Endometrium (tissue), 2 donors: ENCODE data around the gene SHQ1.
"Not testable (repeated sequence)": the region's sequence is repeated elsewhere in the genome, so short reads cannot be mapped to it uniquely, and the experiment has no call there.

ENCODE experiments used
- FAIRE-seq: peaks from 2 replicates; lab custom pipeline; 2012; peaks lifted over from hg19 to GRCh38; lab: Jason Lieb, UNC
- donor health status: control.
- donor health status: control.

SHQ1 gene

DNA sequence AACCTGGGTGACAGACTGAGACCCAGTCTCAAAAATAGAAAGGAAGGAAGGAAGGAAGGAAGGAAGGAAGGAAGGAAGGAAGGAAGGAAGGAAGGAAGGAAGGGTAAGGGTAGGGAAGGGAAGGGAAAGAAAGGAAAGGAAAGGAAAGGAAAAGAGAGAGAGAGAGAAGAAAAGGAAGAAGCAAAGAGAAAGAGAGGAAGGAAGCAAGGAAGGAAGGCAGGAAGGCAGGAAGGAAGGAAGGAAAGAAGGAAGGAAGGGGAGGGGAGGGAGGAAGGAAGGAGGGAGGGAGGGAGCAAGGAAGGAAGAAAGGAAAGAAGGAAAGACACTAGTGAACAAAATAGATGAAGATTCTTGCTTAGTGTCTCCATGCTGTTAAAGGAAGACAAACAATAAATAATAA, 129.1 kb downstream of the SHQ1 start:
- FAIRE-seq: no peak

GRCh38 chr3:72714135-72714534, 134.1 kb downstream of the SHQ1 start:
- FAIRE-seq: not testable (repeated sequence)

GRCh38 chr3:72710471-72710870, 137.8 kb downstream of the SHQ1 start:
- not testable (repeated sequence) for FAIRE-seq

GRCh38 chr3:72708441-72708840, 139.8 kb downstream of the SHQ1 start:
- FAIRE-seq: no peak

GRCh38 chr3:72702997-72703396, 145.2 kb downstream of the SHQ1 start:
- FAIRE-seq: no peak

GRCh38 chr3:72702390-72702789, 145.9 kb downstream of the SHQ1 start:
- no peak for FAIRE-seq

GRCh38 chr3:72700106-72700505, 148.1 kb downstream of the SHQ1 start:
- FAIRE-seq: no peak

- FAIRE-seq: no peak
Measured at GRCh38 chr3:72699631-72700030, 148.6 kb downstream of the SHQ1 start.
